ENCODE data around the gene PIGQ. TPM values are rescaled to one million over a fixed set of nuclear protein-coding genes. Genes with fewer than 3 reads are reported as not detected.

The PIGQ gene
- total and polyA plus RNA-seq, 2 experiments from 2014 or later, result 30.2 to 62.3 TPM

DNA sequence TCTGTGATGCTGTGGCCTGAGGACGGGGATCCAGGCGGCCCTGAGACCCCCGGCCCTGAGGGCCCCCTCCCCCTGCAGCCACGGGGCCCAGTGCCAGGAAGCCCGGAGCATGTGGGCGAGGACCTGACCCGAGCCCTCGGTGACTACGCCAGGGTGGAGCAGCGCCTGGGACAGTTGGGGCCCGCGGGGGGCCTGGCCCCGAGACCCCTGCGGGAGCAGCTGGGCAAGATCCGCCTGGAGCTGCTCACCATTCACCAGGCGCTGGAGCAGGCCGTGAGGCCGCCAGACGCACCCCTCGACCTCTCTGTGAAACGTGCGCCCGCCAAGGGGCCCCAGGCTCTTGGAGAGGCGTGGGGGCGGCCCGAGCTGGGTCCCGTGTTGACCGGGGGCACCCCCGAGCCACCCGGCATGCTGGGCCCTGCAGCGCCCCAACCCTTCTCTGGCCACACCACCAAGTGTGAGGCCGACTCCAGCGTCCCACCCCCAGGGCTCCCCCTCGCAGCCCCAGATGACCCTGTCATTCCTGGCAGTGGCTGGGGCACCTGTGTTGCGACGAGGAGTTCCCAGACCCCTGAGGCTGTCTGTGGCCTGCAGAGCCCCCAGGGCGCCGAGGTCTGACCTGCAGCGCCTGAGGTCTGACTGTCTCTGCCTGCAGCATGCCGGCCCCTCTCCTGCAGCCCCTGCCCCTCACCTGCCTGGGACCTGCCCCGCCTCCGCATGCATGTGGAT, 4.9 kb upstream of the PIGQ start:
- Mint-ChIP-seq H3K27me3 (ENCODE audit: insufficient read depth, low read depth, poor library complexity) (peaks cover 6% of the 10 kb centered on the region), H3K9me3 (no peaks in the 10 kb centered on the region), H3K4me1 (peaks cover 4% of the 10 kb centered on the region; the same call in 1 of the 3 replicates), H3K27ac (no peak overlapping the region), H3K4me3 (no peak overlapping the region), H3K36me3 (ENCODE audit: low read depth) (no peaks in the 10 kb centered on the region)
- Histone ChIP-seq H3F3A (replicated peaks; ENCODE audit: low read depth) (0 out of 2 replicates have a peak, but pooled peaks cover 8% of the 10 kb centered on the region), H3K4me2 (no peak overlapping the region), H3K27me3 (ENCODE audit: insufficient read depth) (peaks cover 17% of the 10 kb centered on the region), H3K9me2 (ENCODE audit: insufficient read depth) (no peaks in the 10 kb centered on the region), H3K36me3 (ENCODE audit: insufficient read depth) (no peaks in the 10 kb centered on the region), H2AFZ (no peak overlapping the region), H3K27ac (ENCODE audit: low read depth) (no peak overlapping the region), H4K20me1 (replicated peaks; ENCODE audit: insufficient read depth) (no peaks in the 10 kb centered on the region), H3K79me2 (replicated peaks; ENCODE audit: insufficient read depth) (no peaks in the 10 kb centered on the region), H3K4me3 (no peak overlapping the region), H3K4me1 (ENCODE audit: insufficient read depth) (peaks cover 17% of the 10 kb centered on the region)
- no peak for DNase-seq (ENCODE audit: low spot score)
- TF ChIP-seq STAT1 (IDR thresholded peaks at IDR 0.05; ENCODE audit: unreplicated experiment) (no peak), NANOG (IDR thresholded peaks at IDR 0.05; ENCODE audit: borderline replicate concordance) (no peak), CREB1 (CRISPR knock-in tag; IDR thresholded peaks at IDR 0.05; ENCODE audit: low read depth) (no peak), ZNF331 (CRISPR knock-in tag; IDR thresholded peaks at IDR 0.05; ENCODE audit: low read depth) (no peak), ZNF114 (CRISPR knock-in tag; IDR thresholded peaks at IDR 0.05) (no peak), POLR2AphosphoS5 (IDR thresholded peaks at IDR 0.05; ENCODE audit: low read depth) (no peak), EZH2 (IDR thresholded peaks at IDR 0.05; ENCODE audit: low read depth, unreplicated experiment) (no peak), JUNB (IDR thresholded peaks at IDR 0.05; ENCODE audit: unreplicated experiment) (no peak), EZH2phosphoT487 (IDR thresholded peaks at IDR 0.05; ENCODE audit: unreplicated experiment) (no peak)
- TF ChIP-seq, protein P1, sequence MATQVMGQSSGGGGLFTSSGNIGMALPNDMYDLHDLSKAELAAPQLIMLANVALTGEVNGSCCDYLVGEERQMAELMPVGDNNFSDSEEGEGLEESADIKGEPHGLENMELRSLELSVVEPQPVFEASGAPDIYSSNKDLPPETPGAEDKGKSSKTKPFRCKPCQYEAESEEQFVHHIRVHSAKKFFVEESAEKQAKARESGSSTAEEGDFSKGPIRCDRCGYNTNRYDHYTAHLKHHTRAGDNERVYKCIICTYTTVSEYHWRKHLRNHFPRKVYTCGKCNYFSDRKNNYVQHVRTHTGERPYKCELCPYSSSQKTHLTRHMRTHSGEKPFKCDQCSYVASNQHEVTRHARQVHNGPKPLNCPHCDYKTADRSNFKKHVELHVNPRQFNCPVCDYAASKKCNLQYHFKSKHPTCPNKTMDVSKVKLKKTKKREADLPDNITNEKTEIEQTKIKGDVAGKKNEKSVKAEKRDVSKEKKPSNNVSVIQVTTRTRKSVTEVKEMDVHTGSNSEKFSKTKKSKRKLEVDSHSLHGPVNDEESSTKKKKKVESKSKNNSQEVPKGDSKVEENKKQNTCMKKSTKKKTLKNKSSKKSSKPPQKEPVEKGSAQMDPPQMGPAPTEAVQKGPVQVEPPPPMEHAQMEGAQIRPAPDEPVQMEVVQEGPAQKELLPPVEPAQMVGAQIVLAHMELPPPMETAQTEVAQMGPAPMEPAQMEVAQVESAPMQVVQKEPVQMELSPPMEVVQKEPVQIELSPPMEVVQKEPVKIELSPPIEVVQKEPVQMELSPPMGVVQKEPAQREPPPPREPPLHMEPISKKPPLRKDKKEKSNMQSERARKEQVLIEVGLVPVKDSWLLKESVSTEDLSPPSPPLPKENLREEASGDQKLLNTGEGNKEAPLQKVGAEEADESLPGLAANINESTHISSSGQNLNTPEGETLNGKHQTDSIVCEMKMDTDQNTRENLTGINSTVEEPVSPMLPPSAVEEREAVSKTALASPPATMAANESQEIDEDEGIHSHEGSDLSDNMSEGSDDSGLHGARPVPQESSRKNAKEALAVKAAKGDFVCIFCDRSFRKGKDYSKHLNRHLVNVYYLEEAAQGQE (IDR thresholded peaks at IDR 0.05; ENCODE audit: unreplicated experiment), result no peak
- TF ChIP-seq, protein P2, sequence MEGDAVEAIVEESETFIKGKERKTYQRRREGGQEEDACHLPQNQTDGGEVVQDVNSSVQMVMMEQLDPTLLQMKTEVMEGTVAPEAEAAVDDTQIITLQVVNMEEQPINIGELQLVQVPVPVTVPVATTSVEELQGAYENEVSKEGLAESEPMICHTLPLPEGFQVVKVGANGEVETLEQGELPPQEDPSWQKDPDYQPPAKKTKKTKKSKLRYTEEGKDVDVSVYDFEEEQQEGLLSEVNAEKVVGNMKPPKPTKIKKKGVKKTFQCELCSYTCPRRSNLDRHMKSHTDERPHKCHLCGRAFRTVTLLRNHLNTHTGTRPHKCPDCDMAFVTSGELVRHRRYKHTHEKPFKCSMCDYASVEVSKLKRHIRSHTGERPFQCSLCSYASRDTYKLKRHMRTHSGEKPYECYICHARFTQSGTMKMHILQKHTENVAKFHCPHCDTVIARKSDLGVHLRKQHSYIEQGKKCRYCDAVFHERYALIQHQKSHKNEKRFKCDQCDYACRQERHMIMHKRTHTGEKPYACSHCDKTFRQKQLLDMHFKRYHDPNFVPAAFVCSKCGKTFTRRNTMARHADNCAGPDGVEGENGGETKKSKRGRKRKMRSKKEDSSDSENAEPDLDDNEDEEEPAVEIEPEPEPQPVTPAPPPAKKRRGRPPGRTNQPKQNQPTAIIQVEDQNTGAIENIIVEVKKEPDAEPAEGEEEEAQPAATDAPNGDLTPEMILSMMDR (conservative IDR thresholded peaks at IDR 0.05; ENCODE audit: low read depth in 2 of 2), result no peak
- TF ChIP-seq, protein P3, sequence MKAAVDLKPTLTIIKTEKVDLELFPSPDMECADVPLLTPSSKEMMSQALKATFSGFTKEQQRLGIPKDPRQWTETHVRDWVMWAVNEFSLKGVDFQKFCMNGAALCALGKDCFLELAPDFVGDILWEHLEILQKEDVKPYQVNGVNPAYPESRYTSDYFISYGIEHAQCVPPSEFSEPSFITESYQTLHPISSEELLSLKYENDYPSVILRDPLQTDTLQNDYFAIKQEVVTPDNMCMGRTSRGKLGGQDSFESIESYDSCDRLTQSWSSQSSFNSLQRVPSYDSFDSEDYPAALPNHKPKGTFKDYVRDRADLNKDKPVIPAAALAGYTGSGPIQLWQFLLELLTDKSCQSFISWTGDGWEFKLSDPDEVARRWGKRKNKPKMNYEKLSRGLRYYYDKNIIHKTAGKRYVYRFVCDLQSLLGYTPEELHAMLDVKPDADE (IDR thresholded peaks at IDR 0.05), result no peak
- TF ChIP-seq, protein P4, sequence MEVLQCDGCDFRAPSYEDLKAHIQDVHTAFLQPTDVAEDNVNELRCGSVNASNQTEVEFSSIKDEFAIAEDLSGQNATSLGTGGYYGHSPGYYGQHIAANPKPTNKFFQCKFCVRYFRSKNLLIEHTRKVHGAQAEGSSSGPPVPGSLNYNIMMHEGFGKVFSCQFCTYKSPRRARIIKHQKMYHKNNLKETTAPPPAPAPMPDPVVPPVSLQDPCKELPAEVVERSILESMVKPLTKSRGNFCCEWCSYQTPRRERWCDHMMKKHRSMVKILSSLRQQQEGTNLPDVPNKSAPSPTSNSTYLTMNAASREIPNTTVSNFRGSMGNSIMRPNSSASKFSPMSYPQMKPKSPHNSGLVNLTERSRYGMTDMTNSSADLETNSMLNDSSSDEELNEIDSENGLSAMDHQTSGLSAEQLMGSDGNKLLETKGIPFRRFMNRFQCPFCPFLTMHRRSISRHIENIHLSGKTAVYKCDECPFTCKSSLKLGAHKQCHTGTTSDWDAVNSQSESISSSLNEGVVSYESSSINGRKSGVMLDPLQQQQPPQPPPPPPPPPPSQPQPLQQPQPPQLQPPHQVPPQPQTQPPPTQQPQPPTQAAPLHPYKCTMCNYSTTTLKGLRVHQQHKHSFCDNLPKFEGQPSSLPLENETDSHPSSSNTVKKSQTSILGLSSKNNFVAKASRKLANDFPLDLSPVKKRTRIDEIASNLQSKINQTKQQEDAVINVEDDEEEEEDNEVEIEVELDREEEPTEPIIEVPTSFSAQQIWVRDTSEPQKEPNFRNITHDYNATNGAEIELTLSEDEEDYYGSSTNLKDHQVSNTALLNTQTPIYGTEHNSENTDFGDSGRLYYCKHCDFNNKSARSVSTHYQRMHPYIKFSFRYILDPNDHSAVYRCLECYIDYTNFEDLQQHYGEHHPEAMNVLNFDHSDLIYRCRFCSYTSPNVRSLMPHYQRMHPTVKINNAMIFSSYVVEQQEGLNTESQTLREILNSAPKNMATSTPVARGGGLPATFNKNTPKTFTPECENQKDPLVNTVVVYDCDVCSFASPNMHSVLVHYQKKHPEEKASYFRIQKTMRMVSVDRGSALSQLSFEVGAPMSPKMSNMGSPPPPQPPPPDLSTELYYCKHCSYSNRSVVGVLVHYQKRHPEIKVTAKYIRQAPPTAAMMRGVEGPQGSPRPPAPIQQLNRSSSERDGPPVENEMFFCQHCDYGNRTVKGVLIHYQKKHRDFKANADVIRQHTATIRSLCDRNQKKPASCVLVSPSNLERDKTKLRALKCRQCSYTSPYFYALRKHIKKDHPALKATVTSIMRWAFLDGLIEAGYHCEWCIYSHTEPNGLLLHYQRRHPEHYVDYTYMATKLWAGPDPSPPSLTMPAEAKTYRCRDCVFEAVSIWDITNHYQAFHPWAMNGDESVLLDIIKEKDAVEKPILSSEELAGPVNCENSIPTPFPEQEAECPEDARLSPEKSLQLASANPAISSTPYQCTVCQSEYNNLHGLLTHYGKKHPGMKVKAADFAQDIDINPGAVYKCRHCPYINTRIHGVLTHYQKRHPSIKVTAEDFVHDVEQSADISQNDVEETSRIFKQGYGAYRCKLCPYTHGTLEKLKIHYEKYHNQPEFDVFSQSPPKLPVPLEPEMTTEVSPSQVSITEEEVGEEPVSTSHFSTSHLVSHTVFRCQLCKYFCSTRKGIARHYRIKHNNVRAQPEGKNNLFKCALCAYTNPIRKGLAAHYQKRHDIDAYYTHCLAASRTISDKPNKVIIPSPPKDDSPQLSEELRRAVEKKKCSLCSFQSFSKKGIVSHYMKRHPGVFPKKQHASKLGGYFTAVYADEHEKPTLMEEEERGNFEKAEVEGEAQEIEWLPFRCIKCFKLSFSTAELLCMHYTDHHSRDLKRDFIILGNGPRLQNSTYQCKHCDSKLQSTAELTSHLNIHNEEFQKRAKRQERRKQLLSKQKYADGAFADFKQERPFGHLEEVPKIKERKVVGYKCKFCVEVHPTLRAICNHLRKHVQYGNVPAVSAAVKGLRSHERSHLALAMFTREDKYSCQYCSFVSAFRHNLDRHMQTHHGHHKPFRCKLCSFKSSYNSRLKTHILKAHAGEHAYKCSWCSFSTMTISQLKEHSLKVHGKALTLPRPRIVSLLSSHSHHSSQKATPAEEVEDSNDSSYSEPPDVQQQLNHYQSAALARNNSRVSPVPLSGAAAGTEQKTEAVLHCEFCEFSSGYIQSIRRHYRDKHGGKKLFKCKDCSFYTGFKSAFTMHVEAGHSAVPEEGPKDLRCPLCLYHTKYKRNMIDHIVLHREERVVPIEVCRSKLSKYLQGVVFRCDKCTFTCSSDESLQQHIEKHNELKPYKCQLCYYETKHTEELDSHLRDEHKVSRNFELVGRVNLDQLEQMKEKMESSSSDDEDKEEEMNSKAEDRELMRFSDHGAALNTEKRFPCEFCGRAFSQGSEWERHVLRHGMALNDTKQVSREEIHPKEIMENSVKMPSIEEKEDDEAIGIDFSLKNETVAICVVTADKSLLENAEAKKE (CRISPR knock-in tag; IDR thresholded peaks at IDR 0.05), result no peak
- no peak for ATAC-seq

Data from GM23338 (cell line).